ACHN (cell line): ENCODE results near the gene UBE2M.
A peak's percentile ranks its signal among the peaks of the same experiment; 100 is the strongest.

Experiments
- DNase-seq: peaks from one replicate; pipeline ENCODE4 v3.0.0-alpha.2; 2015
- in situ Hi-C: cut with HindIII; loops from 2 replicates; pipeline ENCODE4 v1.10.0; 2017; ENCODE audit warnings: low sequenced_read_pairs, low pct_ligation_motif_present, low pct_unique_long_range_greater_than_20kb

UBE2M gene

DNA sequence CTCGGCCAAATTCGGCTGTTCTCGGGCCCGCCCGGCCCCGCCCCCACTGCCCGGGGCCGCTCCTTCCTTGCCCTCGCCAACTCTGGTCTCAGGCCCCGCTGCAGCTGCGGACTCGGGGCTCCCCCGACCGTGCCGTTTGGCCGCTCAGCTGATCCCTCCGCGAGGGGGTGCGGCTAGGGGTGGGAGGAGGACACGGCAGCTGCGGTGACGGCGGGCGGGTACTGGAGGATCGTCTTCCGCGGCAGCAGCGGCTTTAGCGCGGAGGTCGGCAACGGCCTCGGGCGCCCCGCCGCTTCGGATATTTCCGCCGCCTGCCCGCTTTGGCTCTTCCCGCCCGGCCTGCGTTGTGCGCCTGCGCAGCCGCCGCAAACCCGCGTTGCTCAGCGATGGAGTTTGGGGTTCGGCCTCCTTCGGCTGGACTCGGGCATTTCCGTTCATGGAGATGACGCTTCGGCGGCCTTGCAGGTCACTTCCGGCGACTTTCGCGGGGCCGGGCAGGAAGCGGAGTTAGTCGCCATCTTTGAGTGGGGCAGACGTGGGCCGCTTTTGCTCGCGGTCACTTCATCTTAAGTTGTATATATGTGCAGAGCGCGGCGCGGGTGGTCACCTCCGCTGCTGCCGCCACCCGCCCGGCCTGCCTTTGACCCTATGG is 338 bp upstream of the UBE2M start:
- in situ Hi-C loops, result no loop called here
- peak; percentile 96 for DNase-seq

DNA sequence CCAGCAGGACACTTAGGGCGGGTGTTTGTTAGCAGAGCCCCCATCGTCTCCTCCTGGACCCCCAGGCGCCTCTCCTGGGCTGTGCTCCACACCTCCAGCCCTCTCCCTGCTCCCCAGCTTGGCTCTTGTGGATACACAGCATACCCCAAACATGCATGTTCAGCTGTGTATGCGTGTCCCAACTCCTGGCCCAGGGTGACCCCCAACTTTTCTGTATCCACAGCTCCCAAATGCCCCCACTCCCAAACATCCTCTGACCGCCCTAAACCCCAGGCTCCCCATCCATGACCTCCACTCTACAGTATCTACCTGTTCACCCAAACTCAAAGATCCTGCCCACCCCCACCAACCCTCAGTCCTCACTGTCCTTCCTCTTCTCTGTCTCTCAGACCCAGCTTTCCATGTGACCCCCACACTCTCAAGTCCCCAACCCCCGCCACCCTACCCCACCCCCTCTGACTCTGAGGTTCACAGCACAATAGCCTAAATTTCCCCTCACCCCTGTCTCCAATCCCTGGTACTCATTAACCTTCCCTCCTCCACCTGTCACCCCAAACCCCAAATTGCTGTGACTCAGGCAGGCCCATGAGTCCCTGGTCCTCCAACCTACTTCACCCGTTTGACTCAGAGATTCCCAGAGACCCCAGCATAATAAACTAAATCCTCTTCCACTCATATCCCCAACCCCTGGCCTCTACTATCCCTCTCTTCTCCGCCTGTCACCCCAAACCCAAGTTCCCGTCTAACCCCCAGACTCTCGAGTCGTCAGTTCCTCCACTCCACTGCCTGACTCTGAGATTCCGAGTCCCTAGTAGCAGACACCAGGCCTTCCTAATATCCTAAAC is 968 bp downstream of the UBE2M start:
- no peak for DNase-seq
- in situ Hi-C loops, result no loop called here

DNA sequence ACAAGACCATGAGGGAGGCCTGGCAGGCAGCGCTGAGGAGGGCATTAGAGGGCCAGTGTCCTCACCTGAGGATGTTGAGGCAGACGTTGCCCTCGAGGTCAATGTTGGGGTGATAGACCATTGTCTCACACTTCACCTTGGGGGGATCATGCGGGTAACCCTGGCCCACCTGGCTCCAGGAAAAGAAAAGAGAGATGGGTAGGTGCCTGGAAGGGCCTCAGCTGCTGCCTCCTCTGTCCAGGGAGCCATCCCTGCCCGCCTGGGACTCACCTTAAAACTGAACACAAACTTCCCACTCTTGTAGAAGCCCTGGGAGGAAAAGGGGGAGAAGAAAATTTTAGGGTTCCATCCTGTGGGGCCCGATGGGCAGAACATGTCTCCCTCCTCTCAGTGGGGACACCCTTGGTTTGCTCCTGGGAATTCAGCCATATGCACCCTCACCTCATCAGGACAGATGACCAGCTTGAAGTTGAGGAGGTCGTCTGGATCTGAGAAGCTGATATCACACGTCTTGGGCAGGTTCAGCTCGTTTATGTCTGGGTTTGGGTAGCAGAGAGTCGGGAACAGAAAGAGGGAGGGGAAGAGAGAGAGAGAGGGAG is 1.7 kb downstream of the UBE2M start:
- in situ Hi-C loops, result no loop called here
- no peak for DNase-seq

DNA sequence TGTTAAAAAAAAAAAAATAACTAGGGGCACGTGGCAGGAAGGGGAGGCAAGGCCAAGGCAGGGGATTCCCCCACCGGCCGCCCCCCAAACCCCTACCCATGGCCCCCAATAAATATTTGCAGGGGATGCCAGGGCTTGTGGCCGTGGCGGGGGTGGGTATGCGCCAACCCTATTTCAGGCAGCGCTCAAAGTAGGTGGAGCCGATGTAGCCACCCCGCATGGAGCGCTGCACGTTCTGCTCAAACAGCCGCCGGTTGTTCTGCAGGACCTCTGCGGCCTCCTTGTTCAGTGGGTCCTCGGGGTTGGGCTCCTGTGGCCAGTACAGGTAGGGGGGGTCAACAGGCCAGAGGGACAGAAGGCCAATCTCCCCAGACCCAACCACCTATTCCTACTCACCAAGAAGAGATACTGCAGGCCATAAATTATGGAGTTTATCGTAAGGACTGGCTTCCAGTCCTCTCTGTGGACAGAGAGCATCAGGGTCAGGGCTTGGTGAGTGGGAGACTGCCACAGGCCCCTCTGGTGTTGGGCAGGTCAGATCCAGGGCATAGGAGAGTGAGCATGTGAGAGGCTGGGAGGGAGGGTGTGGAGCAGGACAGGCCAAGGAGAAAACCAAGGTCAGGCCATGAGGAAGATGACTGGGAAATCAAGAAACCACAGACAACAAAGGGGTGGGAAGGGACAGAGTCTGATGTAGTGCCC is 2.3 kb downstream of the UBE2M start:
- DNase-seq, result no peak
- in situ Hi-C loops, result no loop called here

DNA sequence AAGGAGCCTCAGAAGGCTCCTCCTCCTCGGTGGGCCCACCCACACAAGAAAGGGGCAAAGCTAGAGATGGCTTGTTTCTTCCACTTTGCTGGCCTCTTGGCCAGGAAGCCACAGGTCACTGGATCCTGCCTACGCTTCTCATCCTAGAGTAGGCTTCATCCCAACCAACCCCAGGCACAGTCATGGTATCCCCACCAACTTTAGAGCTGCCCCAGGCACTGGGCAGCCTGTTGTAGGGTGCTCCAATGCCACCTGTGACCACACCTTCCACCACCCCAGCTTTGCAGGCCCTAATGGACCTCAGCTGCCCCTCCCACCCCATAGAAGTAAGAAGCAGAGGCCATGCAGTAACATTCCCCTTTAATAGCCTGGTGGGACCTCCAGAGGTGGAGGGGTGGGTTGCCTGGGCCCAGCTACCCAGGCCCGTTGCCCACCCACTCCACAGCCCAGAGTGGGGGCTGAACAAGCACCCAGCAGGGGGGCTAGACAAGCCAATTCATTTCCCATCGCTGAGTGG is 3.0 kb downstream of the UBE2M start:
- in situ Hi-C loops, result no loop called here
- no peak for DNase-seq

DNA sequence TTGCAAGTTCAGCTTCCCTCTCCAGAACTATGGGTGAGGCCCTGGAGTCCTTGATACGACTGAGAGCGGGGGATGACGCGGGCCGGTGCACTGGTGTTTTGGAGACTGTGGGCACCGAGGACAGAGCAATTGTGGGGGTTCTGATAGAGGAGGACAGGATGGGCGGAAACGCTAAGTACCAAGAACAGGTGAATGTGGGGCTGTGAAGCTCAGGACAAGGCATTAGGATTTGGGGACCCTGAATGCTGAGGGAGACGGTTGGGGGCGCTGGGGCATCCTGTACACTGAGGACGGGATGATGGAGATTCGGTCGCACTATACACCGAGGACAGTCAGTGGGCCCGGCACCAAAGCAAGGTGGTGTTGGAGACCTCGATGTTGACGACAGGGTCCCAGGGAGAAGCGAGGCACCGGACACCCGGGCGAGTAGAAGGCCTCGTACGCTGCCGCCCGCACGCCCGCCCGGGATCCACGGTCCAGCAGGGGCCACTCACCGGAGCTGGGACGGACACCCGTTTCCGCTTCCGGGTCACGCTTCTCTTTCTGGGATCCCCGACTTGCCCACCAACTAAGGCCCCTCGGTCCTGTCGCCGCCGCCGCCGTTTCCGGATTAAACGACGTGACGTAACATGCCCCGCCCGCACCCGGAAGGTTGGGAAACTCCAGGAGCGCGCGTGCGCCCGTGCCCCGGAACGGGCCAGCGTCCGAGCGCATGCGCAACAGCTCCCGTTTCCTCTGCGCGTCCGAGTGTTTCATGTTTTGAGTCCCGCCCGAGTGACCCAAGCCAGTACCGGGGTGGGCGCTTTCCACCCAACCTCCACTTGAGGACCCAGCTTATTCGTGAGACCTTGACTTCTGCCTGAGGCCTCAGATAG is 3.7 kb downstream of the UBE2M start, which contains the start of gene CHMP2A:
TSS of gene CHMP2A (minus strand) at position 612 of the 875 bp plus-strand sequence. CDS start 893 bp downstream, outside the sequence.
- in situ Hi-C loops, result no loop called here

DNA sequence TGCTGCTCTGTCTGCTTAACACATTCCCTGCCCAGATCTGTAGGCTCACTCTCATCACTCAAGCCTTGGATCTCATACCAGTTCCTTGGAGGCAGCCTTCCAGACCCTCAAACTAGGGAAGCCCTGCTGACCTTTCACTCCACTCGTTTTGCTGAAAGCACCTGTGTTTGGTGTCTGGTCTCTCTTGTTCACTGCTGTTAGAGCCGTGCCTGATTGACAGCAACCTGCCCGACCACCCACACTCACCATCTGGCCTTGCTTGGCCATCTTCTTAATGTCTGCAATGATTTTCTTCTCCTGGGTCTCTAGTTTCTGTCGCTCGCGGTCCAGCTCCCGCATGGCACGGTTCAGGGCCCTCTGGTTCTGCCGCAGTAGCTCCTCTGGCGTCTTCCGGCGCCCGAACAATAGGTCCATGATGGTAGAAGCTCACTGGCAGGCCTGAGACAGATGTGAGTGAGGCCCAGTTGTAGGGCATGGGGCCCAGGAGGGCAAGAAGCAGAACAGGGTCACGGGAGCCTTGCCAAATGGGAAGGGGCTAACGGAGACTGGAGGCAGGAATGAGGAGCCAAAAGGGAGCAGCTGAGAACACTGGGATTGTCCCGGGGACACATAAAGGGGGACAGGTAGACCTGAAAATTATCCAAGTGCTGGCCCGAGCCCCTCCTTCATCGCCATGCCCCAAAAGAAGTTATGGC is 4.5 kb downstream of the UBE2M start:
- in situ Hi-C loops, result no loop called here

More for the DNA sequence above, 3.7 kb downstream of the UBE2M start, which contains the start of gene CHMP2A:
- DNase-seq, result peak; percentile 93

DNA sequence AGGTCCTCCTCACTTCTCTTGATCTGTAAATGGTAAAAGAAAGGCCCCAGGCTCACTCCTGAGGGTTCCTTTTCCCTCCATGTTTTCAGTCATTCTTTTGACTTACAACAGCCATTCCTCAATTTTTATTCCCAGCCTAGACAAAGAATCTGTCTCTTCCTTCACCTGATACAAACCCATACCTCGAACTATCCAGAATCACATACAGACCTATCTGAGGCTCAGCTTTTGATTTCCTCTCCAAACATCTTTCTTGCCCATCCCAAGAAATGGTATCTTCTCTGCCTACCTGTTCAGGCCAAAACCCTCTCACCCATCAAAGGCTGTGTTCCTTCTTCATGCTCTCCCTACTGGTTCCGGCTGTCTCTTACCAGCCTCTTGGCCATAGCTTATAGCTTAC is 5.8 kb downstream of the UBE2M start:
- in situ Hi-C loops, result no loop called here
- DNase-seq, result no peak

More for the DNA sequence above, 4.5 kb downstream of the UBE2M start:
- no peak for DNase-seq

DNA sequence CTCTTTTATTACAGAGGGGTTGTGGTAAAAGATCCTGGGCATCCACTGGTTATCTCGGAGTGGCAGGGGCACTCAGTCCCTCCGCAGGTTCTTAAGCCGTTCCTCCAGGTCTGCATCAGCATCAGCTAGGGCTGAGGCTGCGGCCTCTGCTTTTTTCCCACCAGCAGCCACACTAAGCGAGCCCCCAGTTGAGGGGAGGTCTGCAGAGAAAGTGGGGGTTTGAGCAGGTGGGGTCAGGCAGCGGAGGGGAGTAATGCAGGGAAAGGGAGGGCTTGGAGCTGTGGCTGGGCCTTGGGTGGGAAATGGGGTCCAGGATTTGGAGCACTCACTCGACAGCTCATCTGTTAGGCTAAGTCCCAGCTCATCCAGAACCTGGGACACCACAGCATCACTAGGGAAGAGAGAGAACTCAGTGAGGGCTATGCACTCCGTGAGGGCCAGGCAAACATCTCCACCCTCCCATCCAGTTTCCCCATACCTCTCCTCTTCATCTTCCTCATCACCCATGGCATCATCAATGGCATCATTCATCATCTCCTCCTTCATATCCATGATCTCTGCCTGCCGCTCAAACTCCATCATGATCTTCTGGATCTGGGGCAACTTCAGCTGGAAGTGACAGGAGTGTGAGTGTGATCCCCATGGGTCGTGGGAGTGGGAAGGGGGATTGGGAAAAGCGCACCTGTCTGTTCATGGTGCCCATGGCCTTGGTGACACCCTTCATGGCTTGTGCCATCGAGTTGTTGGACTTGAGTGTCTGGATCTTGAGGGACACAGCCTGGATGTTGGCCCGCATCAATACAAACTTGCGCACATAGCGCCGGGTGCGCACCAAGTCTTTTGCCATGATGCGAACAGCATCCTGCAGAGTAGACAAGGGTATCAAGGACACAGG is 6.6 kb downstream of the UBE2M start:
- no peak for DNase-seq
- in situ Hi-C loops, result no loop called here

DNA sequence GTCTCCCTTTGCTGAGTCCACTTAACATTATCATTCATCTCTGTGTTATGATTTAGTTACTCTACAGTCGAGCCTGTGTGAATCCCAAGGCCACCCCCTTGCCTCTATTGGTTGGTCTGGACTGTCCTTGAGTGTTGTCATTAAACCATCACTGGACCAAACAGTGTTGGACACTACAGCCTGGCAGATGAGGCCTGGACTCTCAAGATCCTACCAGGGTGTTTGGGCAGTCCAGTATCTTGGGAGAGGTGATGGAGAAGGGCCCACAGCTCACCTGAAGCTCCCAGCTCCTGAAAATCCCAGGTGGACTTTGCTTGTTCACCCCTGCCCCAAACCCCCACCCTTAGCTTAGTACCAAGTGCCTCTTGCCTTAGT is 7.3 kb downstream of the UBE2M start:
- in situ Hi-C loops, result no loop called here
- DNase-seq, result no peak

DNA sequence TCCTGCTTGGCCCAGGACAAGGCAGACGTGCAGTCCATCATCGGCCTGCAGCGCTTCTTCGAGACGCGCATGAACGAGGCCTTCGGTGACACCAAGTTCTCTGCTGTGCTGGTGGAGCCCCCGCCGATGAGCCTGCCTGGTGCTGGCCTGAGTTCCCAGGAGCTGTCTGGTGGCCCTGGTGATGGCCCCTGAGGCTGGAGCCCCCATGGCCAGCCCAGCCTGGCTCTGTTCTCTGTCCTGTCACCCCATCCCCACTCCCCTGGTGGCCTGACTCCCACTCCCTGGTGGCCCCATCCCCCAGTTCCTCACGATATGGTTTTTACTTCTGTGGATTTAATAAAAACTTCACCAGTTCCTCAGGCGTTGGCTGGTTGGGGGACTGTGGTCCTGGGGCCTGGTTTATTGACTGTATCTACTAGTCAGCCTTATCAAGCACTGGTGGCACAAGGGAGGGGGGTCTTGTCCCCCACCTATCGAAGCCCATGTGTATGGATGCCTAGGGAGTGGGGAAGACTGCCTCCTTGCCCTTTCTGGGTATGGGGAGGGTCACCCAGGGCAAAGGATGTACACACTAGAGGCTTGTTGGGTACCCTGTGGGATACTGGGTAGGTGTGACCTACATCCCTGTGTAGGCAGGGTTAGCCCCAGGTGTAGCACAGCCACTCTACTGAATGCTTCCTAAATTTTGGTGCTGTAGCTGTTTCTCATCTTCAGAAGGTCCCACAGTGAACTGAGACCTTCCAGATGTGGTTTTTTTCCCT is 7.9 kb downstream of the UBE2M start:
- in situ Hi-C loops, result no loop called here
- no peak for DNase-seq

DNA sequence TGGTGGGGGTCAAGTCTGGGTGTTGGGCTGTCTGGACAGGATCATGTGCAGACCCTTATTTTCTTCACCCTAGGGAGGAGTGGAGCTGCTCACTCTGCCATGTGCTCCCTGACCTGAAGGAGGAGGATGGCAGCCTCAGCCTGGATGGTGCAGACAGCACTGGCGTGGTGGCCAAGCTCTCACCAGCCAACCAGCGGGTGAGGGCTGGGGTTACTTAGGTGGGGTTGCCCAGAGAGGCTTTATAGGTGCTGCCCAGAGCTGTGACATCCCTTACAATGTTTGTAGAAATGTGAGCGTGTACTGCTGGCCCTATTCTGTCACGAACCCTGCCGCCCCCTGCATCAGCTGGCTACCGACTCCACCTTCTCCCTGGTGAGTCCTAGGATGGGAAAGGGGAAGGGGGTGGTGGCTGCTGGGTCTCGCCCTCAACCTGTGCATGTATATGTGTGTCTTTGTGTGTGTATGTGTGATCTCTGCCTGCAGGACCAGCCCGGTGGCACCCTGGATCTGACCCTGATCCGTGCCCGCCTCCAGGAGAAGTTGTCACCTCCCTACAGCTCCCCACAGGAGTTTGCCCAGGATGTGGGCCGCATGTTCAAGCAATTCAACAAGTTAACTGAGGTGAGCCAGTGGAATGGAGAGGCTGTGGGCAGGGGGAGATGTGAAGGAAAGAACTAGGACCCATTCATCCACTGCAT is 8.6 kb downstream of the UBE2M start:
- DNase-seq, result no peak
- in situ Hi-C loops, result no loop called here

DNA sequence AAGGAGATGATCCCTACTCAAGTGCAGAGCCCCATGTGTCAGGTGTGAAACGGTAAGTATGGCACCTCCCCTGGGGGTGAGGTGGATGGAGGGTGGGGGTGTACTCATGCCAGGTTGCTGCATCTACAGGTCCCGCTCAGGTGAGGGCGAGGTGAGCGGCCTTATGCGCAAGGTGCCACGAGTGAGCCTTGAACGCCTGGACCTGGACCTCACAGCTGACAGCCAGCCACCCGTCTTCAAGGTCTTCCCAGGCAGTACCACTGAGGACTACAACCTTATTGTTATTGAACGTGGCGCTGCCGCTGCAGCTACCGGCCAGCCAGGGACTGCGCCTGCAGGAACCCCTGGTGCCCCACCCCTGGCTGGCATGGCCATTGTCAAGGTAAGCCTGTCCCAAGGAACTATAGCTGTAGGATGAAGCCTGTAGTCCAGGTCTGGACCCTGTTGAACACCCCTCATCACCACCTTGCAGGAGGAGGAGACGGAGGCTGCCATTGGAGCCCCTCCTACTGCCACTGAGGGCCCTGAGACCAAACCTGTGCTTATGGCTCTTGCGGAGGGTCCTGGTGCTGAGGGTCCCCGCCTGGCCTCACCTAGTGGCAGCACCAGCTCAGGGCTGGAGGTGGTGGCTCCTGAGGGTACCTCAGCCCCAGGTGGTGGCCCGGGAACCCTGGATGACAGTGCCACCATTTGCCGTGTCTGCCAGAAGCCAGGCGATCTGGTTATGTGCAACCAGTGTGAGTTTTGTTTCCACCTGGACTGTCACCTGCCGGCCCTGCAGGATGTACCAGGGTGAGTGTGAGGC is 9.3 kb downstream of the UBE2M start:
- DNase-seq, result no peak
- in situ Hi-C loops, result no loop called here
